ENCODE measurements around the gene SBF2. TPM values are rescaled to one million over a fixed set of nuclear protein-coding genes. Genes with fewer than 3 reads are reported as not detected.

Gene SBF2
- total and polyA plus RNA-seq, 7 experiments from 2014 or later, result 4.2 to 35.2 (median 13.3) TPM

GRCh38 chr11:10287140-10287539 is 6.9 kb downstream of the SBF2 start:
- Histone ChIP-seq H3K9me3 (ENCODE audit: control insufficient read depth in 2 of 3, low read length in 3 of 3) (no peaks in the 10 kb centered on the region), H3K4me3 (ENCODE audit: low read length) (no peak overlapping the region), H3K4me1 (ENCODE audit: control insufficient read depth in 2 of 2, insufficient read depth in 2 of 2, low read length in 2 of 2) (peaks cover 0 to 3% of the 10 kb centered on the region in 2 donors), H3K36me3 (ENCODE audit: control insufficient read depth in 2 of 3, insufficient read depth in 3 of 3, low read length in 3 of 3) (no peaks in the 10 kb centered on the region), H3K27ac (ENCODE audit: low read depth, low read length) (no peak overlapping the region), H3K27me3 (ENCODE audit: control insufficient read depth in 2 of 2, insufficient read depth in 2 of 2, low read length in 2 of 2) (no peaks in the 10 kb centered on the region)
- ChIA-PET POLR2A (no interaction called here), CTCF (interaction anchor here (0.6 to 0.7 kb wide), 2 partner anchors 20 to 470 kb away, joined by 3 read pairs; no protein-coding TSS in a partner anchor)
- H3K4me1 Mint-ChIP-seq, result peaks cover 8 to 19% (median 16%) of the 10 kb centered on the region in 7 donors
- H3K4me3 Mint-ChIP-seq, result no peak overlapping the region
- no peak for ATAC-seq
- H3K36me3 Mint-ChIP-seq, result peaks cover 0 to 9% (median 1%) of the 10 kb centered on the region in 5 donors
- no peak overlapping the region for H3K27ac Mint-ChIP-seq
- H3K9me3 Mint-ChIP-seq, result peaks cover 0 to 2% (median 0%) of the 10 kb centered on the region in 11 donors
- H3K27me3 Mint-ChIP-seq, result peaks cover 0 to 20% (median 6%) of the 10 kb centered on the region in 5 donors
- intact Hi-C loops (cut with micrococcal nuclease), result no loop called here
- DNase-seq, result no peak

- POLR2A ChIA-PET, result no interaction called here
- H3K27me3 Mint-ChIP-seq, result peaks cover 0 to 12% (median 3%) of the 10 kb centered on the region in 5 donors
- Histone ChIP-seq H3K36me3 (ENCODE audit: control insufficient read depth in 2 of 3, insufficient read depth in 3 of 3, low read length in 3 of 3) (no peaks in the 10 kb centered on the region), H3K27ac (ENCODE audit: low read depth, low read length) (no peak overlapping the region), H3K4me1 (ENCODE audit: control insufficient read depth in 2 of 2, insufficient read depth in 2 of 2, low read length in 2 of 2) (no peaks in the 10 kb centered on the region), H3K4me3 (ENCODE audit: low read length) (no peak overlapping the region), H3K9me3 (ENCODE audit: control insufficient read depth in 2 of 3, low read length in 3 of 3) (no peaks in the 10 kb centered on the region), H3K27me3 (ENCODE audit: control insufficient read depth in 2 of 2, insufficient read depth in 2 of 2, low read length in 2 of 2) (no peaks in the 10 kb centered on the region)
- H3K4me3 Mint-ChIP-seq, result no peak overlapping the region
- peaks cover 0 to 2% (median 0%) of the 10 kb centered on the region in 11 donors for H3K9me3 Mint-ChIP-seq
- DNase-seq, result no peak
- ATAC-seq, result peak; percentile 62
- H3K27ac Mint-ChIP-seq, result peak overlapping the region in 1 of 9 donors; percentile 37
- CTCF ChIA-PET, result interaction anchor here (0.6 to 0.7 kb wide), 2 partner anchors 524 to 555 kb away, joined by 3 to 9 read pairs; no protein-coding TSS in a partner anchor
- H3K4me1 Mint-ChIP-seq, result peaks cover 0 to 16% (median 6%) of the 10 kb centered on the region in 7 donors
- intact Hi-C loops (cut with micrococcal nuclease), result no loop called here
- peaks cover 0 to 10% (median 2%) of the 10 kb centered on the region in 5 donors for H3K36me3 Mint-ChIP-seq
Measured at GRCh38 chr11:10285148-10285802, 8.7 kb downstream of the SBF2 start.

- Histone ChIP-seq H3K27me3 (ENCODE audit: control insufficient read depth in 2 of 2, insufficient read depth in 2 of 2, low read length in 2 of 2) (no peaks in the 10 kb centered on the region), H3K9me3 (ENCODE audit: control insufficient read depth in 2 of 3, low read length in 3 of 3) (no peaks in the 10 kb centered on the region), H3K36me3 (ENCODE audit: control insufficient read depth in 2 of 3, insufficient read depth in 3 of 3, low read length in 3 of 3) (no peaks in the 10 kb centered on the region), H3K4me3 (ENCODE audit: low read length) (no peak overlapping the region), H3K27ac (ENCODE audit: low read depth, low read length) (no peak overlapping the region), H3K4me1 (ENCODE audit: control insufficient read depth in 2 of 2, insufficient read depth in 2 of 2, low read length in 2 of 2) (no peaks in the 10 kb centered on the region)
- intact Hi-C loops (cut with micrococcal nuclease), result no loop called here
- Mint-ChIP-seq H3K27me3 (peaks cover 0 to 12% (median 0%) of the 10 kb centered on the region in 5 donors), H3K27ac (no peak overlapping the region), H3K36me3 (peaks cover 0 to 10% (median 0%) of the 10 kb centered on the region in 5 donors), H3K4me3 (no peak overlapping the region), H3K4me1 (peaks cover 0 to 13% (median 4%) of the 10 kb centered on the region in 7 donors), H3K9me3 (peaks cover 0 to 2% (median 0%) of the 10 kb centered on the region in 11 donors)
- DNase-seq (no peak), ATAC-seq (no peak)
- ChIA-PET CTCF (interaction anchor here (1.1 to 1.5 kb wide), 2 partner anchors 19 to 26 kb away, joined by 3 read pairs; no protein-coding TSS in a partner anchor), POLR2A (no interaction called here)
Measured at GRCh38 chr11:10283991-10284390, 10.0 kb downstream of the SBF2 start.

GRCh38 chr11:10282117-10282516 is 11.9 kb downstream of the SBF2 start:
- Mint-ChIP-seq H3K36me3 (peaks cover 0 to 10% (median 0%) of the 10 kb centered on the region in 5 donors), H3K27ac (no peak overlapping the region), H3K4me3 (no peak overlapping the region), H3K9me3 (peaks cover 0 to 2% (median 0%) of the 10 kb centered on the region in 11 donors), H3K27me3 (peaks cover 0 to 10% (median 0%) of the 10 kb centered on the region in 5 donors), H3K4me1 (peaks cover 0 to 13% (median 4%) of the 10 kb centered on the region in 7 donors)
- intact Hi-C loops (cut with micrococcal nuclease), result no loop called here
- Histone ChIP-seq H3K27me3 (ENCODE audit: control insufficient read depth in 2 of 2, insufficient read depth in 2 of 2, low read length in 2 of 2) (no peaks in the 10 kb centered on the region), H3K4me1 (ENCODE audit: control insufficient read depth in 2 of 2, insufficient read depth in 2 of 2, low read length in 2 of 2) (no peaks in the 10 kb centered on the region), H3K4me3 (ENCODE audit: low read length) (no peak overlapping the region), H3K36me3 (ENCODE audit: control insufficient read depth in 2 of 3, insufficient read depth in 3 of 3, low read length in 3 of 3) (no peaks in the 10 kb centered on the region), H3K9me3 (ENCODE audit: control insufficient read depth in 2 of 3, low read length in 3 of 3) (no peaks in the 10 kb centered on the region), H3K27ac (ENCODE audit: low read depth, low read length) (no peak overlapping the region)
- ChIA-PET CTCF (no interaction called here), POLR2A (no interaction called here)
- DNase-seq (no peak), ATAC-seq (no peak)

- Mint-ChIP-seq H3K4me3 (no peak overlapping the region), H3K36me3 (peaks cover 0 to 7% (median 0%) of the 10 kb centered on the region in 5 donors), H3K27ac (no peak overlapping the region), H3K27me3 (no peaks in the 10 kb centered on the region), H3K4me1 (peaks cover 0 to 11% (median 8%) of the 10 kb centered on the region in 7 donors), H3K9me3 (no peaks in the 10 kb centered on the region)
- H3K27ac ChIP-seq (ENCODE audit: low read depth, low read length), result no peak overlapping the region
- no peaks in the 10 kb centered on the region for H3K27me3 ChIP-seq (ENCODE audit: control insufficient read depth in 2 of 2, insufficient read depth in 2 of 2, low read length in 2 of 2)
- no peak for ATAC-seq
- DNase-seq, result no peak
- H3K4me3 ChIP-seq (ENCODE audit: low read length), result no peak overlapping the region
- no peaks in the 10 kb centered on the region for H3K36me3 ChIP-seq (ENCODE audit: control insufficient read depth in 2 of 3, insufficient read depth in 3 of 3, low read length in 3 of 3)
- ChIA-PET CTCF (no interaction called here), POLR2A (no interaction called here)
- no peaks in the 10 kb centered on the region for H3K4me1 ChIP-seq (ENCODE audit: control insufficient read depth in 2 of 2, insufficient read depth in 2 of 2, low read length in 2 of 2)
- intact Hi-C loops (cut with micrococcal nuclease), result no loop called here
- no peaks in the 10 kb centered on the region for H3K9me3 ChIP-seq (ENCODE audit: control insufficient read depth in 2 of 3, low read length in 3 of 3)
Measured at GRCh38 chr11:10275714-10276113, 18.3 kb downstream of the SBF2 start.

- H3K27ac Mint-ChIP-seq, result no peak overlapping the region
- Histone ChIP-seq H3K27ac (ENCODE audit: low read depth, low read length) (no peak overlapping the region), H3K4me3 (ENCODE audit: low read length) (no peak overlapping the region), H3K4me1 (ENCODE audit: control insufficient read depth in 2 of 2, insufficient read depth in 2 of 2, low read length in 2 of 2) (no peaks in the 10 kb centered on the region), H3K36me3 (ENCODE audit: control insufficient read depth in 2 of 3, insufficient read depth in 3 of 3, low read length in 3 of 3) (no peaks in the 10 kb centered on the region), H3K9me3 (ENCODE audit: control insufficient read depth in 2 of 3, low read length in 3 of 3) (no peaks in the 10 kb centered on the region), H3K27me3 (ENCODE audit: control insufficient read depth in 2 of 2, insufficient read depth in 2 of 2, low read length in 2 of 2) (no peaks in the 10 kb centered on the region)
- H3K4me1 Mint-ChIP-seq, result peaks cover 0 to 11% (median 8%) of the 10 kb centered on the region in 7 donors
- ChIA-PET POLR2A (no interaction called here), CTCF (no interaction called here)
- peaks cover 0 to 4% (median 0%) of the 10 kb centered on the region in 5 donors for H3K36me3 Mint-ChIP-seq
- H3K27me3 Mint-ChIP-seq, result no peaks in the 10 kb centered on the region
- intact Hi-C loops (cut with micrococcal nuclease), result no loop called here
- DNase-seq, result no peak
- ATAC-seq, result no peak
- H3K4me3 Mint-ChIP-seq, result no peak overlapping the region
- no peaks in the 10 kb centered on the region for H3K9me3 Mint-ChIP-seq
Measured at GRCh38 chr11:10274726-10275125, 19.3 kb downstream of the SBF2 start.

GRCh38 chr11:10273738-10274137 is 20.3 kb downstream of the SBF2 start:
- Mint-ChIP-seq H3K27ac (no peak overlapping the region), H3K4me3 (no peak overlapping the region), H3K27me3 (peaks cover 0 to 6% (median 0%) of the 10 kb centered on the region in 5 donors), H3K9me3 (no peaks in the 10 kb centered on the region), H3K4me1 (peaks cover 0 to 11% (median 7%) of the 10 kb centered on the region in 7 donors), H3K36me3 (peaks cover 0 to 4% (median 0%) of the 10 kb centered on the region in 5 donors)
- Histone ChIP-seq H3K27ac (ENCODE audit: low read depth, low read length) (no peak overlapping the region), H3K36me3 (ENCODE audit: control insufficient read depth in 2 of 3, insufficient read depth in 3 of 3, low read length in 3 of 3) (no peaks in the 10 kb centered on the region), H3K4me1 (ENCODE audit: control insufficient read depth in 2 of 2, insufficient read depth in 2 of 2, low read length in 2 of 2) (no peaks in the 10 kb centered on the region), H3K27me3 (ENCODE audit: control insufficient read depth in 2 of 2, insufficient read depth in 2 of 2, low read length in 2 of 2) (no peaks in the 10 kb centered on the region), H3K9me3 (ENCODE audit: control insufficient read depth in 2 of 3, low read length in 3 of 3) (no peaks in the 10 kb centered on the region), H3K4me3 (ENCODE audit: low read length) (no peak overlapping the region)
- intact Hi-C loops (cut with micrococcal nuclease), result no loop called here
- ATAC-seq, result no peak
- CTCF ChIA-PET, result no interaction called here
- POLR2A ChIA-PET, result no interaction called here
- DNase-seq, result no peak

Measured in naive thymus-derived CD4-positive, alpha-beta T cell (primary cell).